Bronchial epithelial cell (primary cell): ENCODE results near the gene MOB4. TPM values are rescaled to one million over a fixed set of nuclear protein-coding genes. Genes with fewer than 3 reads are reported as not detected.

ENCODE experiments used
- DNase-seq: peaks from one replicate; pipeline ENCODE4 v3.0.0-alpha.2; 2010; ENCODE audit warnings: low read depth
- FAIRE-seq: peaks from 2 replicates; lab custom pipeline; 2011; peaks lifted over from hg19 to GRCh38; lab: Jason Lieb, UNC
- H3K27me3 ChIP-seq: 2 replicates; pipeline ENCODE4 v1.5.1; 2011; ENCODE audit warnings: low read length; ENCODE audit not compliant: control insufficient read depth, insufficient read depth
- H3K36me3 ChIP-seq: 2 replicates; pipeline ENCODE4 v1.5.1; 2011; ENCODE audit warnings: low read length; ENCODE audit not compliant: control insufficient read depth, insufficient read depth
- H3K4me3 ChIP-seq: 2 replicates; pipeline ENCODE4 v1.5.1; 2011; ENCODE audit warnings: mild to moderate bottlenecking, low read depth, low read length, control low read depth
- total RNA-seq: library from RNA; depleted of rRNA; stranded (reverse); fragments of >200 nt; gene quantifications from 2 replicates; pipeline ENCODE4 v1.2.1, GENCODE V29; 2014
- TF ChIP-seq, protein P1 (sequence below): IDR thresholded peaks from 2 replicates; pipeline ENCODE4 v1.5.1; 2011; ENCODE audit warnings: mild to moderate bottlenecking, moderate library complexity, low read length, control low read depth, inconsistent platforms; ENCODE audit not compliant: insufficient read depth, severe bottlenecking

The MOB4 gene
- total RNA-seq, 1 donor from 2014 or later = 15.0 TPM

DNA sequence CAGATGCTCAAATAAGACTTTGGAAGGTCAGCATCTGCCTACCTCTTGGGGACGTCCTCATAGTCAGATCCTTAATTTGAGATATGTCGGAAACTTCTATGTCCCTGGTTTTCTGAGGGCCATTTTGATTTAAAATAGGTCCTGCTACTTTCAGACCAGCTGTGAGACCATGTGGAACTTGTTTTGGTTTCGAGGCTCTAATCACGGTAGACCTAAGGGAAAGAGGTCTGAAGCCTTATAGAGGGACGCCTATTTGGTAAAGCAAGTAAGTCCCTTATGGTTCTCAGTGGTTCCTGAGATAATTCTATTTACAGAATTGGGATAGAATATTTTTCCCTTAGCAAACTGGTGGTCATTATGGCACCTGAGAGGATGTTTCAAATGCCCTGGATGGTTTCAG lies 84.4 kb downstream of the MOB4 start:
- DNase-seq = no peak
- no peaks in the 10 kb centered on the region for H3K36me3 ChIP-seq
- H3K4me3 ChIP-seq = no peak overlapping the region
- TF ChIP-seq, protein P1, sequence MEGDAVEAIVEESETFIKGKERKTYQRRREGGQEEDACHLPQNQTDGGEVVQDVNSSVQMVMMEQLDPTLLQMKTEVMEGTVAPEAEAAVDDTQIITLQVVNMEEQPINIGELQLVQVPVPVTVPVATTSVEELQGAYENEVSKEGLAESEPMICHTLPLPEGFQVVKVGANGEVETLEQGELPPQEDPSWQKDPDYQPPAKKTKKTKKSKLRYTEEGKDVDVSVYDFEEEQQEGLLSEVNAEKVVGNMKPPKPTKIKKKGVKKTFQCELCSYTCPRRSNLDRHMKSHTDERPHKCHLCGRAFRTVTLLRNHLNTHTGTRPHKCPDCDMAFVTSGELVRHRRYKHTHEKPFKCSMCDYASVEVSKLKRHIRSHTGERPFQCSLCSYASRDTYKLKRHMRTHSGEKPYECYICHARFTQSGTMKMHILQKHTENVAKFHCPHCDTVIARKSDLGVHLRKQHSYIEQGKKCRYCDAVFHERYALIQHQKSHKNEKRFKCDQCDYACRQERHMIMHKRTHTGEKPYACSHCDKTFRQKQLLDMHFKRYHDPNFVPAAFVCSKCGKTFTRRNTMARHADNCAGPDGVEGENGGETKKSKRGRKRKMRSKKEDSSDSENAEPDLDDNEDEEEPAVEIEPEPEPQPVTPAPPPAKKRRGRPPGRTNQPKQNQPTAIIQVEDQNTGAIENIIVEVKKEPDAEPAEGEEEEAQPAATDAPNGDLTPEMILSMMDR = no peak
- FAIRE-seq = no peak
- no peaks in the 10 kb centered on the region for H3K27me3 ChIP-seq

DNA sequence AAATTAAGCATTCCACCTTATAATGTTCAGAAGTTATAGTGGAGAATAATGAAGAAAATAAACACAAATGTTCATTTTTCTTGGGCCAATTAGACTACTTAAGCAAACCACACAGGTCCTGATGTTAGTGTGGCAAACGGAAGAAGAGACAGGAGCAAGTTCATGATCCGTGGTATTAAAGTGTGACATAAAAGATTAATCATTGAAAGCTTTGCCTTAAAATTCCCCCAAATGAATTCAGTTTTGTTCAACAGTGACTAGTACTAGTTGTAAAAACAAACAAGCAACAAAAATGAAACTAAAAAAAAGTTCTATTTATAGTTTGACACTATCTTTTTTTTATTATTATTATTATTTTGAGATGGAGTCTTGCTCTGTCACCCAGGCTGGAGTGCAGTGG lies 85.9 kb downstream of the MOB4 start:
- FAIRE-seq = no peak
- Histone ChIP-seq H3K36me3 (no peaks in the 10 kb centered on the region), H3K27me3 (no peaks in the 10 kb centered on the region), H3K4me3 (no peak overlapping the region)
- TF ChIP-seq, protein P1 = no peak
- DNase-seq = no peak

Other genes with a start within 250 kb of the MOB4 start
- 0.26 and 0.90 TPM in 2 replicates for gene ANKRD44, start 205.3 kb upstream of the MOB4 start, total RNA-seq
- gene SF3B1, start 81.0 kb upstream of the MOB4 start, total RNA-seq = 115 and 141 TPM in 2 replicates
- gene COQ10B, start 62.5 kb upstream of the MOB4 start, total RNA-seq = 33.7 and 35.5 TPM in 2 replicates
- gene HSPD1, start 16.2 kb upstream of the MOB4 start, total RNA-seq = 391 and 438 TPM in 2 replicates
- gene HSPE1, start 15.7 kb upstream of the MOB4 start, total RNA-seq = 76.7 and 83.7 TPM in 2 replicates
- under 0.01 and 0.13 TPM in 2 replicates for gene RFTN2, start 159.5 kb downstream of the MOB4 start, total RNA-seq
- 5.9 and 6.6 TPM in 2 replicates for gene MARS2, start 189.3 kb downstream of the MOB4 start, total RNA-seq